ENCODE data around the gene LSM10. TPM values are rescaled to one million over a fixed set of nuclear protein-coding genes. Genes with fewer than 3 reads are reported as not detected.
A peak's percentile ranks its signal among the peaks of the same experiment; 100 is the strongest.

The LSM10 gene
- total and polyA plus RNA-seq, 3 experiments from 2014 or later: 75.3 to 146 (median 81.4) TPM

DNA sequence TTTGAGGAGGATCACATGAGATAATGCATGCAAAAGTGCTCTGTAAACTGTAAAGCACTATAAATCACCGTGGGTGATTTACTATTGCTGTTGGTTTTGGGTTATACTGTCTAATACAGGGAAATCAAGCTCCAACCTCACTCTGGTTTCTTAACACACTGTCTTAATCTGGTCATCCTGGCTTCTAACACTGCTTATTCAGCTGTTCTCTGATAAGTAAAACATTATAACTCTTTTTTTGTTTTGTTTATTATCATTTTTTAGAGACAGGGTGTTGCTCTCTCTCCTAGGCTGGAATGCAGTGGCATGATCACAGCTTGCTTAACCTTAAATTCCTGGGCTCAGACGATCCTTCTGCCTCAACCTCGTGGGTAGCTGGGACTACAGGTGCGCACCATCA lies 21.9 kb upstream of the LSM10 start:
- Mint-ChIP-seq H3K36me3 (no peaks in the 10 kb centered on the region), H3K4me1 (peaks cover 11 to 13% (median 13%) of the 10 kb centered on the region in 3 donors), H3K27me3 (no peaks in the 10 kb centered on the region), H3K9me3 (no peaks in the 10 kb centered on the region), H3K27ac (no peak overlapping the region), H3K4me3 (no peak overlapping the region)
- CTCF ChIA-PET: interaction anchor here (0.7 to 2.4 kb wide), 9 partner anchors 8 to 301 kb away, joined by 3 to 22 read pairs (median 4); partner anchors contain the start of genes OSCP1, SH3D21 and TRAPPC3
- Histone ChIP-seq H3K9me3 (ENCODE audit: low read length) (no peaks in the 10 kb centered on the region), H3K4me3 (ENCODE audit: low read length) (no peak overlapping the region), H3K4me1 (ENCODE audit: insufficient read depth, low read length) (peaks cover 23% of the 10 kb centered on the region), H3K27ac (ENCODE audit: low read depth, low read length) (no peak overlapping the region), H3K27me3 (ENCODE audit: insufficient read depth, low read length, poor library complexity, severe bottlenecking) (no peaks in the 10 kb centered on the region), H3K36me3 (ENCODE audit: insufficient read depth, low read length) (no peaks in the 10 kb centered on the region)
- POLR2A ChIA-PET: no interaction called here
- no peak for DNase-seq

DNA sequence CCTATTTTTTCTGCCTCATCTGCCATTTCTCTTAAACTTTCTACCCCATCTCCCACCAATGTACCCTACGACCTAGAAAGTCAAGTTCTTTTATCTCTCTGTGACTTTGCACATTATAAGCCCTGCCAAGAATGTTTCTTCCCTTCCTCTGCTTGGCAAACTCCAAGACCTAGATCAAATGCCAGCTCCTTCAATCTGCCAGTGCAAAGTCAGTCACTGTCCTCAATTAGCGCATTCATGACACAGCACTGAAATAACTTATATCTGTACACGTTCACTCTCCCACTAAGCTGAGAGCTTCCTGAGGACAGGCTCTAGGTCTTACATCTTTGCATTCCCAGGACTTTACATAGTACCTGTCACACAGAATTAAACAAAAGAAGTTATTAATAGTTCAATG lies 21.4 kb upstream of the LSM10 start:
- no peaks in the 10 kb centered on the region for H3K36me3 ChIP-seq (ENCODE audit: insufficient read depth, low read length)
- no peaks in the 10 kb centered on the region for H3K27me3 ChIP-seq (ENCODE audit: insufficient read depth, low read length, poor library complexity, severe bottlenecking)
- Mint-ChIP-seq H3K27me3 (no peaks in the 10 kb centered on the region), H3K9me3 (no peaks in the 10 kb centered on the region), H3K4me1 (peaks cover 11 to 13% (median 13%) of the 10 kb centered on the region in 3 donors), H3K4me3 (no peak overlapping the region), H3K27ac (peak overlapping the region in 1 of 8 donors; percentile 32), H3K36me3 (no peaks in the 10 kb centered on the region)
- H3K27ac ChIP-seq (ENCODE audit: low read depth, low read length): no peak overlapping the region
- DNase-seq: no peak
- H3K9me3 ChIP-seq (ENCODE audit: low read length): no peaks in the 10 kb centered on the region
- H3K4me3 ChIP-seq (ENCODE audit: low read length): no peak overlapping the region
- H3K4me1 ChIP-seq (ENCODE audit: insufficient read depth, low read length): peaks cover 23% of the 10 kb centered on the region
- ChIA-PET CTCF (interaction anchor here (0.7 to 2.4 kb wide), 6 partner anchors 14 to 270 kb away, joined by 3 to 22 read pairs (median 5); partner anchors contain the start of genes OSCP1 and TRAPPC3), POLR2A (no interaction called here)

DNA sequence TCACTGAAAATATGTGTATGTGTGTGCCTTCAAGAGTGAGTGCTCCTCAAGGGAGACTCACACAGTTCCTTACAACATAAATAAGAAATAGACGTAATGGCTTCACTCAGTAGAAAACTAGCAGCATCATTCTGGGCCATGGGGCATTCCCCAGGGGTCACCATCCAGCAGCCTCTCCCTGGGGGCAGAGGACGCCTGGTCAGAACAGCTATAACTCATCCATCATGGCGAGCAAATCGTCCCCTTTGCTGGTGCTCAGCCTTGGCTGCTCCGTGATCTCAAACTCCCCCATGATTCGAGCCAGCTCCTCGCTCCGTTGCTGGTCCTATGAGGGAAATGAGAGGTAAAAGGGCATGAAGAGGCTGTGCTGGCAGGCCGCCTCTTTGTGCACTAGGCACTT lies 20.2 kb upstream of the LSM10 start:
- no peaks in the 10 kb centered on the region for H3K27me3 Mint-ChIP-seq
- H3K36me3 Mint-ChIP-seq: no peaks in the 10 kb centered on the region
- Histone ChIP-seq H3K27ac (ENCODE audit: low read depth, low read length) (no peak overlapping the region), H3K4me1 (ENCODE audit: insufficient read depth, low read length) (peaks cover 23% of the 10 kb centered on the region), H3K9me3 (ENCODE audit: low read length) (no peaks in the 10 kb centered on the region), H3K36me3 (ENCODE audit: insufficient read depth, low read length) (no peaks in the 10 kb centered on the region), H3K4me3 (ENCODE audit: low read length) (no peak overlapping the region), H3K27me3 (ENCODE audit: insufficient read depth, low read length, poor library complexity, severe bottlenecking) (no peaks in the 10 kb centered on the region)
- H3K4me3 Mint-ChIP-seq: no peak overlapping the region
- H3K9me3 Mint-ChIP-seq: no peaks in the 10 kb centered on the region
- H3K4me1 Mint-ChIP-seq: peaks cover 11 to 13% (median 13%) of the 10 kb centered on the region in 3 donors
- H3K27ac Mint-ChIP-seq: peak overlapping the region in 2 of 8 donors; percentile 61 to 73
- POLR2A ChIA-PET: no interaction called here
- CTCF ChIA-PET: interaction anchor here (0.6 kb wide), 1 partner anchor 111 kb away, joined by 3 read pairs; the partner anchor contains the start of gene SH3D21
- DNase-seq: no peak

DNA sequence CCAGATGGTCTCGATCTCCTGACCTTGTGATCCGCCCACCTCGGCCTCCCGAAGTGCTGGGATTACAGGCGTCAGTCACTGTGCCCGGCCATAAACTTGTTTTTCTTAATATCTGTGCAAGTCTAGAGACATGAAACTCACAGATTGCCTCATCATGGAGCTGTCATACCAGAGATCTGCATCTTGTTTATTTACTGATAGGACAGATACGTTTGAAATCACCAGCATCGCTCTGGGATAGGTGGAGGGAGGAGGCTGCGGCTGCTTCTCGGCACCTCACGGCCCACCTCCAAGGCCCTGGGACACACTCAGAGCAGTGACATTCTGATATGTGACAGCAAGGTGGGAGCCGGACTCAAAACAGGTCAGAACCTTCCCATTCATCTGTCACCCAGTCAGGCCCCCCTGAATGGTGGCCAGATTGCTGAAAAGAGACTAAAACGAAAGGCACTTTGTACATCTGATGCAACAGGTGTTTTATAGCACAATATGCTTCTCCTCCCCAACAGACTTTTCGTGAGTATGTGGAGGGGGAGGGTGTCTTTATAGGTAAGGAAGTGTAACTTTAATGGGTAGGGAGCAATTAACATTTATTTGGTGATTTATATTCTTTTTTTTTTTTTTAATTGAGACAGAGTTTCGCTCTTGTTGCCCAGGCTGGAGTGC lies 18.1 kb upstream of the LSM10 start:
- Mint-ChIP-seq H3K27me3 (no peaks in the 10 kb centered on the region), H3K4me3 (no peak overlapping the region), H3K4me1 (peaks cover 11 to 17% (median 15%) of the 10 kb centered on the region in 3 donors), H3K9me3 (no peaks in the 10 kb centered on the region), H3K27ac (peak overlapping the region in 1 of 8 donors; percentile 68), H3K36me3 (peaks cover 0 to 4% (median 0%) of the 10 kb centered on the region in 3 donors)
- Histone ChIP-seq H3K4me3 (ENCODE audit: low read length) (no peak overlapping the region), H3K9me3 (ENCODE audit: low read length) (no peaks in the 10 kb centered on the region), H3K27me3 (ENCODE audit: insufficient read depth, low read length, poor library complexity, severe bottlenecking) (no peaks in the 10 kb centered on the region), H3K36me3 (ENCODE audit: insufficient read depth, low read length) (no peaks in the 10 kb centered on the region), H3K27ac (ENCODE audit: low read depth, low read length) (no peak overlapping the region), H3K4me1 (ENCODE audit: insufficient read depth, low read length) (peaks cover 17% of the 10 kb centered on the region)
- DNase-seq: no peak
- POLR2A ChIA-PET: no interaction called here
- CTCF ChIA-PET: interaction anchor here (0.7 to 1.0 kb wide), 2 partner anchors 13 to 73 kb away, joined by 3 read pairs; no protein-coding TSS in a partner anchor

DNA sequence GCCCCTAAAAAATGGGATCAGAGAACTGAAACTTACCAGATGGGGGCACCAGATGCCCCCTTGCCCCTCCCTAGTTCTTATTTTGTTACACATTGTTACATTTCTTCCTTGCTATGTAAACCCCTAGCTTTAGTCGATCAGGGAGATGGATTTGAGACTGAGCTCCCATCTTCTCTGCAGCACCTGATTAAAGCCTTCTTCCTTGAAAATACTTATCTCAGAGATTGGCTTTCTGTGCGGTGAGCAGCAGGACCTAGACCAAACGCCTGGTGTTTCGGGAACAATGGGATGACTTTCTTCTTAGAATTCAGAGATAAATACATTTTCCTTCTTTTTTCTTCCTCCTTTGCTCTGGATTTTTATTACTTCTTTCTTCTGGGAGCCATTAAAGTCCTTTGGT lies 16.7 kb upstream of the LSM10 start:
- DNase-seq: no peak
- H3K4me1 ChIP-seq (ENCODE audit: insufficient read depth, low read length): peaks cover 4% of the 10 kb centered on the region
- H3K9me3 Mint-ChIP-seq: no peaks in the 10 kb centered on the region
- H3K36me3 Mint-ChIP-seq: peaks cover 0 to 4% (median 0%) of the 10 kb centered on the region in 3 donors
- no peaks in the 10 kb centered on the region for H3K27me3 Mint-ChIP-seq
- no peak overlapping the region for H3K4me3 ChIP-seq (ENCODE audit: low read length)
- CTCF ChIA-PET: interaction anchor here (1.4 kb wide), 1 partner anchor 15 kb away, joined by 3 read pairs; no protein-coding TSS in a partner anchor
- H3K27ac ChIP-seq (ENCODE audit: low read depth, low read length): no peak overlapping the region
- H3K9me3 ChIP-seq (ENCODE audit: low read length): no peaks in the 10 kb centered on the region
- no peaks in the 10 kb centered on the region for H3K36me3 ChIP-seq (ENCODE audit: insufficient read depth, low read length)
- H3K4me3 Mint-ChIP-seq: no peak overlapping the region
- no peaks in the 10 kb centered on the region for H3K27me3 ChIP-seq (ENCODE audit: insufficient read depth, low read length, poor library complexity, severe bottlenecking)
- POLR2A ChIA-PET: no interaction called here
- H3K27ac Mint-ChIP-seq: no peak overlapping the region
- H3K4me1 Mint-ChIP-seq: peaks cover 5 to 10% (median 9%) of the 10 kb centered on the region in 3 donors

DNA sequence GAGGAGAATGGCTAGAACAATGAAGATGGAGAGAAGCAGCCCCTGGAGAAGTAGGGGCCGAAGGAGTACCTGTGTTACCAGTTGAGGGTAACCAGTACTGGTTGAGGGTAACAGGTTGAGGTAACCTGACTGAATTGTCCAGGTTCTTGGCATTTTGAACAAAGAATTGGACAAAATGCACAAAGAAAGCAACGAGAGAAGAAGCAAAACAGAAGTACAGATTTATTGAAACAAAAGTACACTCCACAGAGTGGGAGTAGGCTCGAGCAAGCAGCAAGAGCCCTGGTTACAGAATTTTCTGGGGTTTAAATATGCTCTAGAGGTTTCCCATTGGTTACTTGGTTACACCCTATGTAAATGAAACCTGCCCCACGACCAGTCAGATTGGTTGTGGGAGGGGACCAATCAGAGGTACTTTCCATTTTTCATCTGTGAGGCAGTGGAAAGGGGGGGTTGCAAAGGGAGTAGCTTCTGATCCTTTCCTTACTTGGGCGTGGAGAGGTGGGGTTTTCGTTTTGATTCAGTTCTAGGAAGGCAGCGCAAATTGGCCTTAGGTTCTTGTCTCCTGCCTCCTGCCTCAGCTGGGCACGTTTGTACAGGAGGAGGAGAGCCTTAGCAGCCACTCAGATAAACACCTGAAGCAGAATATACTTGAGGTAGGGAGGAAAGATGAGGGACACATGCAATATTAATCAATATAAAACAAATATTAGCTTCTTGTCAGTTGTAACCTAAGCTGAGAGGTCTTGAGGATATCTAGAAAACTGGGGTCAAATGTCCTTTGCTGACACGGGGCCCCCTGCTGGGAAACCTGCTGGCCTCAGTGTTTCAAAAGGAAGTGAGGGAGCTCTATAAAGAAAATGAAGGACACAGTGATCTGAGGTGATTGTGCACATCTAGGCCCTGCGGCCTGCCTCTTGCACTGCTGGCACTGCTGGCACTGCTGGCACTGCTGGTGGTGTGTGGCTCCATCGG lies 14.3 kb upstream of the LSM10 start:
- Mint-ChIP-seq H3K9me3 (no peaks in the 10 kb centered on the region), H3K4me3 (peak overlapping the region in 2 of 7 donors; percentile 23 to 46), H3K27ac (peak overlapping the region in 6 of 8 donors; percentile 43 to 88 (median 82)), H3K4me1 (peaks cover 5 to 10% (median 9%) of the 10 kb centered on the region in 3 donors), H3K27me3 (no peaks in the 10 kb centered on the region), H3K36me3 (peaks cover 0 to 4% (median 0%) of the 10 kb centered on the region in 3 donors)
- peak in 3 of 5 donors; percentile 17 to 30 (median 20) for DNase-seq
- Histone ChIP-seq H3K36me3 (ENCODE audit: insufficient read depth, low read length) (no peaks in the 10 kb centered on the region), H3K27me3 (ENCODE audit: insufficient read depth, low read length, poor library complexity, severe bottlenecking) (no peaks in the 10 kb centered on the region), H3K9me3 (ENCODE audit: low read length) (no peaks in the 10 kb centered on the region), H3K4me1 (ENCODE audit: insufficient read depth, low read length) (no peaks in the 10 kb centered on the region), H3K27ac (ENCODE audit: low read depth, low read length) (no peak overlapping the region), H3K4me3 (ENCODE audit: low read length) (no peak overlapping the region)
- CTCF ChIA-PET: interaction anchor here (0.9 to 1.8 kb wide), 3 partner anchors 8 to 21 kb away, joined by 3 to 4 read pairs (median 3); no protein-coding TSS in a partner anchor
- POLR2A ChIA-PET: interaction anchor here (0.7 kb wide), 1 partner anchor 27 kb away, joined by 5 read pairs; no protein-coding TSS in a partner anchor

DNA sequence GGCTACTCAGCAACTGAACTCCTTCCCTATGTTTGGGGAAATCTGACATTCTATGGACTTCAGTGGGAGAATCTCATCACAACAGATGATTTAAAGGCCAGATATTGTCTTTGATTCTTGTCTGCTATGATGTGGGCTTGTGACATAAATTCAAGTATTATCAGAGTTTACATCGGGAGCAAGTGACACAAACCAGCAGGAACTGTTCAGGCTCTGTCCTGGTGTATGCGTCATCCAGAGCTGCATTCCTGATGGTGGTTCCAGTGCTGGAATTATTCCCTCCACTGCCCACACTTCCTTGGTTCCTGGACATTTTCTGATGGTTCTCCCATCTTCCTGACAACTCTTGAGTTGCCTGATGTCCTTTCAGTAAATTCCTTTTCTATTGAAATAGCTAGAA lies 10.8 kb upstream of the LSM10 start:
- ChIA-PET POLR2A (no interaction called here), CTCF (interaction anchor here (0.7 kb wide), 1 partner anchor 27 kb away, joined by 5 read pairs; no protein-coding TSS in a partner anchor)
- Mint-ChIP-seq H3K4me1 (peaks cover 5 to 10% (median 9%) of the 10 kb centered on the region in 3 donors), H3K4me3 (no peak overlapping the region), H3K27ac (no peak overlapping the region), H3K9me3 (no peaks in the 10 kb centered on the region), H3K27me3 (no peaks in the 10 kb centered on the region), H3K36me3 (peaks cover 0 to 4% (median 0%) of the 10 kb centered on the region in 3 donors)
- H3K27ac ChIP-seq (ENCODE audit: low read depth, low read length): no peak overlapping the region
- H3K4me1 ChIP-seq (ENCODE audit: insufficient read depth, low read length): no peaks in the 10 kb centered on the region
- H3K9me3 ChIP-seq (ENCODE audit: low read length): no peaks in the 10 kb centered on the region
- H3K36me3 ChIP-seq (ENCODE audit: insufficient read depth, low read length): no peaks in the 10 kb centered on the region
- H3K27me3 ChIP-seq (ENCODE audit: insufficient read depth, low read length, poor library complexity, severe bottlenecking): no peaks in the 10 kb centered on the region
- H3K4me3 ChIP-seq (ENCODE audit: low read length): no peak overlapping the region
- no peak for DNase-seq
